Liver (tissue), 9 donors: Measurements from ENCODE around the gene MSI2. TPM values are rescaled to one million over a fixed set of nuclear protein-coding genes. Genes with fewer than 3 reads are reported as not detected.

Experiments
- DNase-seq: peaks from one replicate; pipeline ENCODE4 v3.0.0-alpha.2; 2017; ENCODE audit warnings: low spot score
- H3K27ac ChIP-seq, 2 donors: one replicate each; pipeline ENCODE4 v1.7.0; 2013; ENCODE audit warnings: inconsistent platforms in 2 of 2, low read length in 2 of 2, control low read depth in 1 of 2, low read depth in 1 of 2, mild to moderate bottlenecking in 1 of 2
- H3K27me3 ChIP-seq, 4 donors: one replicate each; pipeline versions ENCODE4 v1.6.1 to v1.7.0; 2013; ENCODE audit warnings: low read length in 3 of 4, inconsistent platforms in 1 of 4, mild to moderate bottlenecking in 1 of 4, moderate library complexity in 1 of 4; ENCODE audit not compliant: control insufficient read depth in 4 of 4, insufficient read depth in 4 of 4
- H3K36me3 ChIP-seq, 4 donors: one replicate each; pipeline versions ENCODE4 v1.6.1 to v1.7.0; 2013; ENCODE audit warnings: low read length in 3 of 4, mild to moderate bottlenecking in 3 of 4, low read depth in 1 of 4, moderate library complexity in 1 of 4; ENCODE audit not compliant: control insufficient read depth in 4 of 4, insufficient read depth in 3 of 4
- H3K4me1 ChIP-seq, 4 donors: one replicate each; pipeline versions ENCODE4 v1.6.1 to v1.7.0; 2013; ENCODE audit warnings: low read length in 3 of 4, mild to moderate bottlenecking in 3 of 4, moderate library complexity in 1 of 4; ENCODE audit not compliant: control insufficient read depth in 4 of 4, insufficient read depth in 4 of 4
- H3K4me3 ChIP-seq, 3 donors: one replicate each; pipeline versions ENCODE4 v1.6.1 to v1.7.0; 2013; ENCODE audit warnings: low read length in 3 of 3, control low read depth in 1 of 3, low read depth in 1 of 3, mild to moderate bottlenecking in 1 of 3
- H3K9ac ChIP-seq, 2 donors: one replicate each; pipeline ENCODE4 v1.7.0; 2013; ENCODE audit warnings: low read length in 2 of 2, mild to moderate bottlenecking in 2 of 2, moderate library complexity in 2 of 2, control low read depth in 1 of 2, low read depth in 1 of 2
- H3K9me3 ChIP-seq, 4 donors: one replicate each; pipeline versions ENCODE4 v1.6.1 to v1.7.0; 2013; ENCODE audit warnings: low read length in 3 of 4; ENCODE audit not compliant: control insufficient read depth in 4 of 4
- EGR1 ChIP-seq, 2 donors: IDR thresholded peaks; 2 replicates each; pipeline ENCODE4 v1.6.1; 2016 to 2018; ENCODE audit warnings: antibody characterized with exemption in 2 of 2, low read depth in 2 of 2
- FOXA1 ChIP-seq: IDR thresholded peaks from 2 replicates; pipeline ENCODE4 v1.6.1; 2016; ENCODE audit warnings: antibody characterized with exemption
- FOXA2 ChIP-seq: IDR thresholded peaks from 2 replicates; pipeline ENCODE4 v1.6.1; 2016; ENCODE audit warnings: antibody characterized with exemption
- GABPA ChIP-seq, 2 donors: IDR thresholded peaks in 1 of 2; conservative IDR thresholded peaks in 1 of 2; 2 replicates each; pipeline ENCODE4 v1.6.1; 2016; ENCODE audit warnings: antibody characterized with exemption in 2 of 2, mild to moderate bottlenecking in 1 of 2, moderate library complexity in 1 of 2
- HNF4G ChIP-seq: IDR thresholded peaks from 2 replicates; pipeline ENCODE4 v1.6.1; 2016; ENCODE audit warnings: antibody characterized with exemption
- JUND ChIP-seq, 2 donors: IDR thresholded peaks; 2 replicates each; pipeline ENCODE4 v1.6.1; 2016; ENCODE audit warnings: antibody characterized with exemption in 2 of 2
- RAD21 ChIP-seq, 2 donors: IDR thresholded peaks; 2 replicates each; pipeline ENCODE4 v1.6.1; 2016; ENCODE audit warnings: antibody characterized with exemption in 2 of 2, mild to moderate bottlenecking in 2 of 2
- RXRA ChIP-seq, 2 donors: IDR thresholded peaks; 2 replicates each; pipeline ENCODE4 v1.6.1; 2017 to 2018; ENCODE audit warnings: antibody characterized with exemption in 2 of 2, mild to moderate bottlenecking in 1 of 2
- SP1 ChIP-seq: IDR thresholded peaks from 2 replicates; pipeline ENCODE4 v1.6.1; 2018; ENCODE audit warnings: antibody characterized with exemption, mild to moderate bottlenecking
- TAF1 ChIP-seq: conservative IDR thresholded peaks from 2 replicates; pipeline ENCODE4 v1.6.1; 2016; ENCODE audit warnings: antibody characterized with exemption, mild to moderate bottlenecking
- YY1 ChIP-seq: IDR thresholded peaks from 2 replicates; pipeline ENCODE4 v1.6.1; 2016; ENCODE audit warnings: antibody characterized with exemption, mild to moderate bottlenecking
- WGBS: extraction: QIAGEN DNeasy Blood & Tissue Kit; methylation state at CpG from one replicate; pipeline ENCODE4 v1.1.7; 2013; 5-methylcytosine and 5-hydroxymethylcytosine counted together
- polyA plus RNA-seq, 2 donors: library from polyadenylated mRNA; stranded (reverse) in 1 of 2; unstranded in 1 of 2; fragments of 200-250 nt in 1 of 2; fragments of >200 nt in 1 of 2; fragmentation: Nextera tagmentation in 1 of 2; extraction: Ambion mirVana in 1 of 2; gene quantifications; one replicate each; pipeline versions ENCODE4 v1.2.1 to v1.2.3, GENCODE V29; 2013 to 2015
- total RNA-seq, 2 donors: library from RNA; depleted of rRNA; stranded (reverse); fragments of >200 nt; gene quantifications; one replicate each; pipeline ENCODE4 v1.2.3, GENCODE V29; 2014
- TF ChIP-seq, protein P1 (sequence below): fragments of 150-350 bp; IDR thresholded peaks from 2 replicates; pipeline ENCODE4 v1.5.1; 2017; ENCODE audit warnings: improper control_type of control experiment, low read depth, low read length; ENCODE audit not compliant: missing input control
- TF ChIP-seq, protein P2 (sequence below): IDR thresholded peaks from 2 replicates; pipeline ENCODE4 v1.6.1; 2016; ENCODE audit warnings: antibody characterized with exemption
- TF ChIP-seq, protein P3 (sequence below): IDR thresholded peaks from 2 replicates; pipeline ENCODE4 v1.6.1; 2016; ENCODE audit warnings: antibody characterized with exemption
- TF ChIP-seq, protein P4 (sequence below): IDR thresholded peaks from 2 replicates; pipeline ENCODE4 v1.6.1; 2016; ENCODE audit warnings: antibody characterized with exemption
- TF ChIP-seq, protein P5 (sequence below): IDR thresholded peaks from 2 replicates; pipeline ENCODE4 v1.6.1; 2016; ENCODE audit warnings: antibody characterized with exemption, mild to moderate bottlenecking
- donor health status: healthy.
- donor health status: healthy.
- donor health status: healthy.
- donor health status: healthy.
- donor health status: healthy.

The MSI2 gene
- total and polyA plus RNA-seq, 4 donors, result 5.7 to 15.6 (median 9.2) TPM

DNA sequence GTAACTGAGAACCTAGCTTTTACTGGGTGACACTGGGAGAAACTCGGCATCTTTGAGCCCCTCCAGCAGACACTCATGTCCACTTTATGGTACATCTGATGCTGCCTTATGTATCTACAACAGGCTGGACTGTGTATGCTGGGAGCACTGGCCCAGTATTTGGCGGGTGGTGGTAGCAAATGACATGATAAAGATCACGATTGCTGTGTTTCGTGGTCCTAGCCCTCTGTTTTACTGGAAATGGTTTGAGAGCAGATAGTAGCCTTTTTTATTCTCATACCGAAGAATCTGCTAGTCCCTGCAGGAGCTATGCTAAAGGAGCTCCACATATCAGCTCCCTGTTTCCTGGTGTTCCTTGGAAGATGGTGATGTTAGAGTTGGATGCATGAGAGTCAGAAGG, 338.4 kb downstream of the MSI2 start (continued):
- TF ChIP-seq, protein P1, sequence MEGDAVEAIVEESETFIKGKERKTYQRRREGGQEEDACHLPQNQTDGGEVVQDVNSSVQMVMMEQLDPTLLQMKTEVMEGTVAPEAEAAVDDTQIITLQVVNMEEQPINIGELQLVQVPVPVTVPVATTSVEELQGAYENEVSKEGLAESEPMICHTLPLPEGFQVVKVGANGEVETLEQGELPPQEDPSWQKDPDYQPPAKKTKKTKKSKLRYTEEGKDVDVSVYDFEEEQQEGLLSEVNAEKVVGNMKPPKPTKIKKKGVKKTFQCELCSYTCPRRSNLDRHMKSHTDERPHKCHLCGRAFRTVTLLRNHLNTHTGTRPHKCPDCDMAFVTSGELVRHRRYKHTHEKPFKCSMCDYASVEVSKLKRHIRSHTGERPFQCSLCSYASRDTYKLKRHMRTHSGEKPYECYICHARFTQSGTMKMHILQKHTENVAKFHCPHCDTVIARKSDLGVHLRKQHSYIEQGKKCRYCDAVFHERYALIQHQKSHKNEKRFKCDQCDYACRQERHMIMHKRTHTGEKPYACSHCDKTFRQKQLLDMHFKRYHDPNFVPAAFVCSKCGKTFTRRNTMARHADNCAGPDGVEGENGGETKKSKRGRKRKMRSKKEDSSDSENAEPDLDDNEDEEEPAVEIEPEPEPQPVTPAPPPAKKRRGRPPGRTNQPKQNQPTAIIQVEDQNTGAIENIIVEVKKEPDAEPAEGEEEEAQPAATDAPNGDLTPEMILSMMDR, result no peak
- TF ChIP-seq YY1, result no peak
- TF ChIP-seq EGR1 (IDR thresholded peaks at IDR 0.05; ENCODE audit: low read depth in 2 of 2), result no peak
- no peak for TF ChIP-seq TAF1
- TF ChIP-seq RAD21 (IDR thresholded peaks at IDR 0.05), result no peak
- TF ChIP-seq JUND (IDR thresholded peaks at IDR 0.05), result no peak
- TF ChIP-seq HNF4G, result no peak
- no peak for TF ChIP-seq RXRA (IDR thresholded peaks at IDR 0.05)
- TF ChIP-seq, protein P2, sequence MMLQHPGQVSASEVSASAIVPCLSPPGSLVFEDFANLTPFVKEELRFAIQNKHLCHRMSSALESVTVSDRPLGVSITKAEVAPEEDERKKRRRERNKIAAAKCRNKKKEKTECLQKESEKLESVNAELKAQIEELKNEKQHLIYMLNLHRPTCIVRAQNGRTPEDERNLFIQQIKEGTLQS, result no peak

DNA sequence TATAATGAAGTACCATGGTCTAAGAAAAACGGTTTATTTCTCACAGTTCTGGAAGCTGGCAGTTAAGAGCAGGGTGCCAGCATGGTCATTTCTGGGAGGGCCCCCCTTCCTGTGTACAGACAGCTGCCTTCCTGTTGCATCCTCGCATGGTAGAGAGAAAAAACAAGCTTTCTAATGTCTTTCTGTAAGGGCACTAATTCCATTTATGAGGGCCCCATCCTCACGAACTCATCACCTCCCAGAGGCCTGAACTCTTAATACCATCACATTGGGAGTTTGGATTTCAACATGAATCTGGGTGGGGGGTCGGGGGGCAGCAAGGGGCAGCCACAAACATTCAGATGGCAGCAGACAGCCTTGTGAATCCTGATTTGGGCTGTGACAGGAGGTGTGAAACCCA, 339.1 kb downstream of the MSI2 start:
- no peaks in the 10 kb centered on the region for H3K9me3 ChIP-seq
- 96% methylated on average over 4 of the region's 4 CpGs for WGBS
- no peaks in the 10 kb centered on the region for H3K36me3 ChIP-seq
- no peak overlapping the region for H3K4me3 ChIP-seq
- TF ChIP-seq FOXA2 (no peak), SP1 (no peak), GABPA (IDR thresholded peaks at IDR 0.05 in 1 of 2, conservative IDR thresholded peaks at IDR 0.05 in 1 of 2) (no peak), YY1 (no peak), EGR1 (IDR thresholded peaks at IDR 0.05; ENCODE audit: low read depth in 2 of 2) (no peak), RAD21 (IDR thresholded peaks at IDR 0.05) (no peak), FOXA1 (no peak), TAF1 (no peak), HNF4G (no peak)
- TF ChIP-seq, protein P3, sequence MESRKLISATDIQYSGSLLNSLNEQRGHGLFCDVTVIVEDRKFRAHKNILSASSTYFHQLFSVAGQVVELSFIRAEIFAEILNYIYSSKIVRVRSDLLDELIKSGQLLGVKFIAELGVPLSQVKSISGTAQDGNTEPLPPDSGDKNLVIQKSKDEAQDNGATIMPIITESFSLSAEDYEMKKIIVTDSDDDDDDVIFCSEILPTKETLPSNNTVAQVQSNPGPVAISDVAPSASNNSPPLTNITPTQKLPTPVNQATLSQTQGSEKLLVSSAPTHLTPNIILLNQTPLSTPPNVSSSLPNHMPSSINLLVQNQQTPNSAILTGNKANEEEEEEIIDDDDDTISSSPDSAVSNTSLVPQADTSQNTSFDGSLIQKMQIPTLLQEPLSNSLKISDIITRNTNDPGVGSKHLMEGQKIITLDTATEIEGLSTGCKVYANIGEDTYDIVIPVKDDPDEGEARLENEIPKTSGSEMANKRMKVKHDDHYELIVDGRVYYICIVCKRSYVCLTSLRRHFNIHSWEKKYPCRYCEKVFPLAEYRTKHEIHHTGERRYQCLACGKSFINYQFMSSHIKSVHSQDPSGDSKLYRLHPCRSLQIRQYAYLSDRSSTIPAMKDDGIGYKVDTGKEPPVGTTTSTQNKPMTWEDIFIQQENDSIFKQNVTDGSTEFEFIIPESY, result no peak
- TF ChIP-seq, protein P4, sequence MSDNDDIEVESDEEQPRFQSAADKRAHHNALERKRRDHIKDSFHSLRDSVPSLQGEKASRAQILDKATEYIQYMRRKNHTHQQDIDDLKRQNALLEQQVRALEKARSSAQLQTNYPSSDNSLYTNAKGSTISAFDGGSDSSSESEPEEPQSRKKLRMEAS, result no peak
- TF ChIP-seq, protein P5, sequence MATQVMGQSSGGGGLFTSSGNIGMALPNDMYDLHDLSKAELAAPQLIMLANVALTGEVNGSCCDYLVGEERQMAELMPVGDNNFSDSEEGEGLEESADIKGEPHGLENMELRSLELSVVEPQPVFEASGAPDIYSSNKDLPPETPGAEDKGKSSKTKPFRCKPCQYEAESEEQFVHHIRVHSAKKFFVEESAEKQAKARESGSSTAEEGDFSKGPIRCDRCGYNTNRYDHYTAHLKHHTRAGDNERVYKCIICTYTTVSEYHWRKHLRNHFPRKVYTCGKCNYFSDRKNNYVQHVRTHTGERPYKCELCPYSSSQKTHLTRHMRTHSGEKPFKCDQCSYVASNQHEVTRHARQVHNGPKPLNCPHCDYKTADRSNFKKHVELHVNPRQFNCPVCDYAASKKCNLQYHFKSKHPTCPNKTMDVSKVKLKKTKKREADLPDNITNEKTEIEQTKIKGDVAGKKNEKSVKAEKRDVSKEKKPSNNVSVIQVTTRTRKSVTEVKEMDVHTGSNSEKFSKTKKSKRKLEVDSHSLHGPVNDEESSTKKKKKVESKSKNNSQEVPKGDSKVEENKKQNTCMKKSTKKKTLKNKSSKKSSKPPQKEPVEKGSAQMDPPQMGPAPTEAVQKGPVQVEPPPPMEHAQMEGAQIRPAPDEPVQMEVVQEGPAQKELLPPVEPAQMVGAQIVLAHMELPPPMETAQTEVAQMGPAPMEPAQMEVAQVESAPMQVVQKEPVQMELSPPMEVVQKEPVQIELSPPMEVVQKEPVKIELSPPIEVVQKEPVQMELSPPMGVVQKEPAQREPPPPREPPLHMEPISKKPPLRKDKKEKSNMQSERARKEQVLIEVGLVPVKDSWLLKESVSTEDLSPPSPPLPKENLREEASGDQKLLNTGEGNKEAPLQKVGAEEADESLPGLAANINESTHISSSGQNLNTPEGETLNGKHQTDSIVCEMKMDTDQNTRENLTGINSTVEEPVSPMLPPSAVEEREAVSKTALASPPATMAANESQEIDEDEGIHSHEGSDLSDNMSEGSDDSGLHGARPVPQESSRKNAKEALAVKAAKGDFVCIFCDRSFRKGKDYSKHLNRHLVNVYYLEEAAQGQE, result no peak
- no peak overlapping the region for H3K9ac ChIP-seq
- H3K27ac ChIP-seq, result no peak overlapping the region
- no peak for DNase-seq
- H3K4me1 ChIP-seq, result no peaks in the 10 kb centered on the region
- H3K27me3 ChIP-seq, result no peaks in the 10 kb centered on the region
